GM21515 (cell line): Measurements from ENCODE around the gene ZFP91.
A peak's percentile ranks its signal among the peaks of the same experiment; 100 is the strongest.

Experiments used
- ATAC-seq: cut with Tn5 transposase; IDR thresholded peaks from one replicate; pipeline ENCODE4 v1.9.1; 2021; ENCODE audit not compliant: unreplicated experiment

The ZFP91 gene

GRCh38 chr11:58628446-58628845 is 49.6 kb downstream of the ZFP91 start:
- no peak for ATAC-seq

DNA sequence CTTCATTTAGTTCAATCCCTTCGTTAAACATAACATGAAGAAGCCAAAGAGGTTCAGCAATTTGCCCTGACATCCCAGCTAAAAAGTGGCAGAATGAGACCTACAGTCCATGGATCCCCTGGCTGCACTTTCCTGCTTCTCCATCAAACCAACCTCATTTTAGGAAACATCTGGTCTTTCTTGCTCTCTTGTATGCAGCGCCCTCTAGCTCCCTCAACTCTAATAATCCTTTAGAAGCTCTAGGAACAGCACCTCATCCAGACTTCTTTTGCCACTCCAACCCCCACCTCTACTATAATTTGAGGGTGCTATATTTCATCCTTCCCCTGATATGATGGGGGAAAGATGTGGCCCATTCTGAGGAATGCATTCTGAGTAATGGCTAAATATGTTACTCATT is 51.0 kb downstream of the ZFP91 start:
- no peak for ATAC-seq

DNA sequence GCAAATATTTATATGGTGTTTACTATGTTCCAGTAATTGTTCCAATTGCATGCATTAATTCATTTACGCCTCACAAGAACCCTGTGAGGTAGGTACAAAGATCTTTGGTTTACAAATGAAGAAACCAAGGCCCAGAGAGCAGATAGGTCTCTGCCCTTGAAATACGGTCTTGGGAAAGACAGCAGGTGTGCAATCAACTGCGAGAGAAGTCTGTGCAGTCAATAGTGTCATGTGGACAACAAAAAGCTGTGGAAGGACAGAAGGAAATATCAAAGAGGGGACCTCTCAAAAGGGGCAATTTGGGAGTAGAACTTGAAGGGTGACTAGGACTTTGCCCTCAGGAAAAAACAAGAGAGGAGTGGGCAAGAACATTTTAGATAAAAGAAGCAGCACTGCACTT is 52.5 kb downstream of the ZFP91 start:
- no peak for ATAC-seq

GRCh38 chr11:58632510-58632909 is 53.6 kb downstream of the ZFP91 start:
- ATAC-seq, result no peak

- no peak for ATAC-seq
These were observed 57.7 kb downstream of the ZFP91 start for GRCh38 chr11:58636587-58636986.

DNA sequence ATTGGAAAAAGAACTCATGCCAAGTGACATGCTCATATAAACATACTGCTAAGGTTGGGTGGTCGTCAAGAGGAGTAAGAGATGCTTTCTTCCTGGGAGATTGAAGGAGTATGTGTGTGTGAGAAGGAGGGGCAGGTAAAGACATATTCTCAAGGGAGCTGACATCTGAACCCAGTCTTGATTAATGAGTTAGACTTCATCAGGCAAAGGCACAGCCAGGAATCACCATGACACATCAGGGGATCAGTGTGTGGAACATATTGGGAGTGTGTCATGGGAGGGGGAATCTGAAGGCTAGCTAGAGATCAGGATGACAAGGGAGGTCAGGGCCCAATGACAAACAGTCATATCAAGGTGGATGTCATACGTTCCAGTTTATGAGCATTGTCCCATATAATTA is 58.5 kb downstream of the ZFP91 start:
- ATAC-seq, result no peak

DNA sequence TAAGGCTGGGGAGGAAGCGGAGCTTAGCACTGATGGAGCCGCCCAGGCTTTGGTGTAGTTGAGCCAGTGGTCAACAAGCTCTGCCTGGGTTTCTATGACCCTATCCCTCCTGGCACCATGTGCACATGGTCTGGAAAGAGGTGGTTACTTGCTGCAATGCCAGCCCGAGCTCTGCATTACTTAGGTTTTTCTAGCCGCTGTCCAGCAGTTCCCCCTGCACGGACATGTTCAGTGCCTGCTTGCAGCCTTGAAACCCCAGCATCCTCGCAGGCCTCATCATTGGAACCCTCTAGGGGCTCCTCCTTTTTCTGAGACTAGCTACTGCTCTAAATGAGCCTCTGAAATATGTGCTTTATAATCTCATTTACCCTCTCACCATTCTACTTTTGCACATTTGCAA is 60.2 kb downstream of the ZFP91 start:
- ATAC-seq, result no peak

- ATAC-seq, result no peak
These were observed 60.8 kb downstream of the ZFP91 start for GRCh38 chr11:58639669-58640068.

- ATAC-seq, result no peak
These were observed 61.6 kb downstream of the ZFP91 start for GRCh38 chr11:58640386-58641023.

DNA sequence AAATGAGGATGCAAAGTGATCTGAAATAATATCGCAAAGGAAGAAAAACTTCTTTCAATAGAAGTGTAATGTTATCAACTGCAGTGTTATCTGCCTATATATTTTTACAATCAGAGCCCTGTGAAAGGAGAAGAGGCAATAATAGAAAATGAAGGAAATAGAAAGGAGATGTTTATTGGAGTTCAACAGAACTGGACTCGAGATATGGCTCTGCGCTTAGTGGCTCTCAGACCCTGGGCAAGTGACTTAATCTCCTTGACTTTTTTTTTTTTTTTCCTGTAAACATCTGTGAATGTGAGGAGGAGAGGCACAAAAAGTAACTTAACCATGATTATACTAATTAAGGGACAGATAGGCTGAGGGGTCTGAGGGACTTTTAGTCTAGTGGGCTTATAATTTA is 62.5 kb downstream of the ZFP91 start:
- ATAC-seq, result no peak

DNA sequence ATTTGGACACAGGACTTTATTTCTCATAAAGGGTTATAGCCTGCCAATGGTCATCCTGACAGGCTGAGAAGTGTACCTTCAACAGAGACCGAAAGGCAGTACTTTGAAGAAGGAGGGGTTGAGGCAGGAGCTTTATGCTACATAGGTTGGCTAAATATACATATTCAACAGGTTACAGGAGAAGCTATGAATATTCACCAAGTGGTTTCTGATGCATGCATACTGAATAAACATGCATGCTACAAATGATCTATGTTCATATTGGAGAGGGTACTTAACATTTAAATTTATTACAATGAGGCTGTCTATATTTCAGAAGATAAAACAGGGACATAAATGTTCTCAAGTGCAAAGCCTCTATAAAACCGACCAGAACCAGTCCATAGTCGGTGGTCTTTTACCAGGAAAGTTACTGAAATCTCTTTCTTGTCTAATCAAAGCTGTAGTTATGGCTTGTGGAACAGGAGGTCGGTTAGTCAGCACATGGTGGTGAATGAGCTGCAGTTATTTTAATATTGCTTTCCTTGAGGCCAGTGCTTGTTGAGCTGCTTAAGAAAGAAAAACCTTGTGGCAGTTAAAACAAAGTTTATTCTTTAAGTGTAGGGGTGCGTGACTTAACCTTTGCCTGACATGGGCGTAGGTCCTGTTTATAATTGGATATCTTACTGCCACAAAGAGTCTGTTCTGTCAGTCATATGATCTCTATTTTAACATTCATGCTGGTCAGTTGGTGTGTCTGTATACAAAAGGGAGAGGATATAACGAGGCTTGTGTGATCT is 63.1 kb downstream of the ZFP91 start:
- no peak for ATAC-seq

DNA sequence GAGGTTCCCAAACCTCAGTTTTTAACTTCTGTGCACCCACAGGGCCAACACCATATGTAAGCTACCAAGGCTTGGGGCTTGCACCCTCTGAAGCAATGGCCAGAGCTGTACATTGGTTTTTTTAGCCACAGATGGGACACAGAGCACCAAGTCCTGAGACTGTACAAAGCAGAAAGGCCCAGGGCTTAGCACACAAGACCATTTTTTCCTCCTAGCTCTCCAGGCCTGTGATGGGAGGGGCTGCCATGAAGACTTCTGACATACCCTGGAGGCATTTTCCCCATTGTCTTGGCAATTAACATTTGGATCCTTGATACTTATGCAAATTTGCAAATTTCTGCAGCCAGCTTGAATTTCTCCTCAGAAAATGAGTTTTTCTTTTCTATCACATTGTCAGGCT is 67.0 kb downstream of the ZFP91 start:
- no peak for ATAC-seq

GRCh38 chr11:58647141-58647699 is 68.4 kb downstream of the ZFP91 start:
- ATAC-seq, result peak; percentile 84

- peak; percentile 15 for ATAC-seq
These were observed 69.0 kb downstream of the ZFP91 start for GRCh38 chr11:58647866-58648265.

GRCh38 chr11:58649623-58650022 is 70.8 kb downstream of the ZFP91 start:
- ATAC-seq, result no peak

GRCh38 chr11:58650496-58650895 is 71.6 kb downstream of the ZFP91 start:
- ATAC-seq, result no peak

DNA sequence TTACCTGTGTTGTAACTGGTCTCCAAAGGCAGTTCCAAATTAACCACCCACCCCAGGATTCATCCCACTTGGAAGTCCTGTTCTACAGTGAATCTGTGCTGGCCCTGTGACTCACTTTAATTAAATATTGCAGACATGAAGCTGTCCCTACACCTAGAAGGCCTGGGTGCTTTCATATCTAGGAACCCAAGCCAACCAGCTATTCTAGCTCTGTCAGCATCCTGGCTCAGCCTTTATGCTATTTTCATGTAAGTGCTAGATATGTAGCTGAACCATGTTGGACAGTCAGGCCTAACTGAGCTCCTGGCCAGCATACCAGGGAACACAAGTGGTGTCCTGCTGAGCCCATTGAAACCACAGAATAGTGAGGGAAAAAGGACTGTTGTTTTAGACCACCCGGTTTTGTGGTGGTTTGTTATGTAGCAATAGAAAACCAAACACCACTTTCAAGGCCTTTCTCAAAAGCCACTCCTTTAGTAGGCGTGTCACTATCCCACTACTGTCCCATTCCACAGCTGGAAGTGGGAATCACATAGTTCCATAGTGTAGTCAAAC is 73.9 kb downstream of the ZFP91 start:
- no peak for ATAC-seq

DNA sequence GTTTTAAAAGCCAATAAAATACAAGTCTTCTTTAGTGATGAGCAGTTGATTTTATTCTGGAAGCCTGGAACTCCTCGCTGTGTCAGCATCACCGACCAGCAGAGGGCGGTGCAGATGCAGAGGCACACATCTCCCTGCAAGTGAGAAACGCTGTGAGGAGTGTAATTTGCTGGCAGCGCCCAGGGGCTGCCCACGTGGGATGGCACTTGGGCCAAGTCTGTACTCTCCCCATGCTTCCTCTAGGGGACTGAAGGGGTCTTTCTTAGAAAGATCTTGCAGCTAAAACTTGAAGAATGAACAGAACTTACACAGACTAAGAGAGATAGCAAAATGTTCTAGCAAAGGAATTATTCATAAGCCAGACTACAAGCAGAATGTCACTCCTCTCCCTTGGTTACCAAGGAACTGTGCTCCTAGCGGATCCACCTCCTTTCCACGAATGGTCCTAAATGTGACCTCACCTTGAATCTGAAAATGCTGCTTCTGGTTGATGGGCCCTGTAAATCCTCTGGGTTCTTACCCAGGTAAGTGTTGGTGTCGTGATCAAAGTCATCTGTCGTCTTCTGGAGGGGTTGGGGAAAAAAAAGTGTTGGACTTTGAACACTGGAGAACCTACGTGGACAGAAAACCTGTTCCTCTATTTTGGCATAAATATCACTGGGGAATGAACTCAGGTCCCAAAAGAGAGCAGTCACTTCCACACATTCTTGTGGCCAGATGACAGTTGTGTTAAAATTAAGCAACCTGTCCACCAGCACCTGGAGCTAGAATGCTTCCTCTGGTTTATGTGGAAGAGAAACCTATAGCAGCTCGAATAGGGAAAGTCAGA is 75.4 kb downstream of the ZFP91 start:
- ATAC-seq, result peak; percentile 83

- ATAC-seq, result no peak
These were observed 76.0 kb downstream of the ZFP91 start for GRCh38 chr11:58654908-58655296.

DNA sequence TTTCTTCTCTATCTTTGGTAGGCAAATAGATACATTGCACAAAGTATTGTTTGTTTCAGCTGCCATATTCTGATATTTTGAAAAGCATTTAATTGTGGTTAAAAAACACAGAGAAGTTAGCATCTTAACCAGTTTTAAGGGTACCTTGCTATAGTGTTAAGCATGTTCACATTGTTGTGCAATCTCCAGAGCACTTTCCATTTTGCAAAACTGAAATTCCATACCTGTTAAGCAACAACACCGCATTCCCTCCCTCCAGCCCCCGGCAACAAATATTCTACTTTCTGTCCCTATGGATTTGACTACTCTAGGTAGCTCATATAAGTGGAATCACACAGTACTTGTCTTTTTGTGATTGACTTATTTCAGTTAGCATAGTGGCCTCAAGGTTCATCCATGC is 77.5 kb downstream of the ZFP91 start:
- ATAC-seq, result no peak

DNA sequence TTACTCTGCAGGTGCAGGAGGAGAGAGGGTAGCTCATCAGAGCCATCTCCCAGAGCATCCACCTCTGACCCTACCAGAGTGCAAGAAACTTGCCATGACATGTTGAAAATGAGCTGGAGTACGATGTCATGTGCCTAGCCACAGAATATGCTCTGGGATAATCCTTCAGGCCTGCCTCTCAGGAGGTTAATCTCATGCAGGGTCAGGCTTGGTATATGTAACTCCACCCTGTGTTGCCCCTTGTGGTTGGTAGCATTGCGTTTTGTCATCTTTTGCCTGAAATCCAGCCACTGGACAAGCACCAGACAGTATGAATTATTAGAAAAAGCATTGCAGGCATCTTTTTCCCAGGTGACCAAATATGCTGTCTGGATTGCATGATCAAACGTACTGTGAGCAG is 79.8 kb downstream of the ZFP91 start:
- no peak for ATAC-seq
